Esophagus squamous epithelium (tissue), 4 donors: ENCODE results near the gene PLCE1.

Experiments used
- POLR2A ChIP-seq, 4 donors: fragments of 450-650 bp; IDR thresholded peaks; one replicate each; pipeline ENCODE4 v1.6.1; 2017; ENCODE audit warnings: antibody characterized with exemption in 4 of 4, mild to moderate bottlenecking in 4 of 4, moderate library complexity in 3 of 4
- TF ChIP-seq, protein P1 (sequence below), 6 experiments: fragments of 450-650 bp in 4 of 6; fragments of 200-600 bp in 2 of 6; sonication (generic) in 2 of 6; IDR thresholded peaks; one replicate each; pipeline ENCODE4 v1.5.1; 2016 to 2019; ENCODE audit warnings: antibody characterized with exemption in 6 of 6, mild to moderate bottlenecking in 4 of 6, moderate library complexity in 4 of 6

DNA sequence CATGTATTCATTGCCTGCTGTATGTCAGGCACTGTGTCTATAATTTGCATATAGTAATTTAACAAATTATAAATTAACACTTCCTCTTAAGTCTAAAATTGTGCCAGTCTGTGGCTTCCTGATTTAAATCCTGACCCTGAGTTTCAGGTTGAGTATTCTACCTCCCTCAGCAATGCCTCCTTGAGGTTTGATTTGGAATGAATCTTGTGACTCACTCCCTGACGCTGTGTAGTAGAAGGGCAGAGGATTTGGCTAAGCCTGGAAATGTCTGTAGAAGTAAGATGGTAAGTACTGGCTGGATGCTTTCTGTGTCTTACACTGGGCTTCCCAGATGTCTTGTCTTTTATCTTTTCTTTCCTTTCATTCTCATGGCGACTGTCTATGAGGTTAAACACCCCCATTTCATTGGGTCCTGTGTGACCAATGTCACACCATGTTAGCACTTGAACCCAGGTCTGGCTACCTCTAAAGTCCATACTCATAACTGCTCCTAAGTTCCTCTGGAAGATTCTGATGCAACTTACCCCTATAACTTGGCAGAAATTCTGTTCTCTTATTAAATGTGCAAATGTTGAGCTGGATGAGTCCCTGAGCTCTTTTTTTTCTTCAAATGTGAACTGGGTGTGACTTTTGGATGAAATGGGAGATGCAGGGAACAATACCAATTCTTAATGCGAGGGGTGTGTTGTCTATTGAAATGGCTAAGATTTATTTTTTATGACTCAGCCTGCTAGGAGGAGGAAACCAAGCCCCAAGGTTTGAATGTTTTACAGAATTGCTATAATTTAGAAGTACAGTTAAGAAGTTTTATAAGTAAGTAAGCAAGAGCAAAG is 48.5 kb downstream of the PLCE1 start:
- TF ChIP-seq, protein P1, sequence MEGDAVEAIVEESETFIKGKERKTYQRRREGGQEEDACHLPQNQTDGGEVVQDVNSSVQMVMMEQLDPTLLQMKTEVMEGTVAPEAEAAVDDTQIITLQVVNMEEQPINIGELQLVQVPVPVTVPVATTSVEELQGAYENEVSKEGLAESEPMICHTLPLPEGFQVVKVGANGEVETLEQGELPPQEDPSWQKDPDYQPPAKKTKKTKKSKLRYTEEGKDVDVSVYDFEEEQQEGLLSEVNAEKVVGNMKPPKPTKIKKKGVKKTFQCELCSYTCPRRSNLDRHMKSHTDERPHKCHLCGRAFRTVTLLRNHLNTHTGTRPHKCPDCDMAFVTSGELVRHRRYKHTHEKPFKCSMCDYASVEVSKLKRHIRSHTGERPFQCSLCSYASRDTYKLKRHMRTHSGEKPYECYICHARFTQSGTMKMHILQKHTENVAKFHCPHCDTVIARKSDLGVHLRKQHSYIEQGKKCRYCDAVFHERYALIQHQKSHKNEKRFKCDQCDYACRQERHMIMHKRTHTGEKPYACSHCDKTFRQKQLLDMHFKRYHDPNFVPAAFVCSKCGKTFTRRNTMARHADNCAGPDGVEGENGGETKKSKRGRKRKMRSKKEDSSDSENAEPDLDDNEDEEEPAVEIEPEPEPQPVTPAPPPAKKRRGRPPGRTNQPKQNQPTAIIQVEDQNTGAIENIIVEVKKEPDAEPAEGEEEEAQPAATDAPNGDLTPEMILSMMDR (IDR thresholded peaks at IDR 0.05) = peak in 3 of 6 experiments; percentile 15 to 56 (median 22)
- TF ChIP-seq POLR2A (IDR thresholded peaks at IDR 0.05) = no peak
